Endometrial microvascular endothelial cells (primary cell): ENCODE data around the gene STARD3. TPM values are rescaled to one million over a fixed set of nuclear protein-coding genes. Genes with fewer than 3 reads are reported as not detected.
"Not testable (repeated sequence)": the region's sequence is repeated elsewhere in the genome, so short reads cannot be mapped to it uniquely, and the experiment has no call there.

ENCODE experiments used
- in situ Hi-C: cut with HindIII; loops from 2 replicates; pipeline ENCODE4 v1.10.0; 2017; ENCODE audit warnings: low sequenced_read_pairs, low pct_unique_long_range_greater_than_20kb; ENCODE audit errors: inconsistent ontology term
- total RNA-seq: library from RNA; depleted of rRNA; stranded (reverse); fragments of >200 nt; gene quantifications from one replicate; pipeline ENCODE4 v1.2.3, GENCODE V29; 2015; ENCODE audit errors: inconsistent ontology term

Gene STARD3
- total RNA-seq, 1 donor from 2014 or later = 52.8 TPM

DNA sequence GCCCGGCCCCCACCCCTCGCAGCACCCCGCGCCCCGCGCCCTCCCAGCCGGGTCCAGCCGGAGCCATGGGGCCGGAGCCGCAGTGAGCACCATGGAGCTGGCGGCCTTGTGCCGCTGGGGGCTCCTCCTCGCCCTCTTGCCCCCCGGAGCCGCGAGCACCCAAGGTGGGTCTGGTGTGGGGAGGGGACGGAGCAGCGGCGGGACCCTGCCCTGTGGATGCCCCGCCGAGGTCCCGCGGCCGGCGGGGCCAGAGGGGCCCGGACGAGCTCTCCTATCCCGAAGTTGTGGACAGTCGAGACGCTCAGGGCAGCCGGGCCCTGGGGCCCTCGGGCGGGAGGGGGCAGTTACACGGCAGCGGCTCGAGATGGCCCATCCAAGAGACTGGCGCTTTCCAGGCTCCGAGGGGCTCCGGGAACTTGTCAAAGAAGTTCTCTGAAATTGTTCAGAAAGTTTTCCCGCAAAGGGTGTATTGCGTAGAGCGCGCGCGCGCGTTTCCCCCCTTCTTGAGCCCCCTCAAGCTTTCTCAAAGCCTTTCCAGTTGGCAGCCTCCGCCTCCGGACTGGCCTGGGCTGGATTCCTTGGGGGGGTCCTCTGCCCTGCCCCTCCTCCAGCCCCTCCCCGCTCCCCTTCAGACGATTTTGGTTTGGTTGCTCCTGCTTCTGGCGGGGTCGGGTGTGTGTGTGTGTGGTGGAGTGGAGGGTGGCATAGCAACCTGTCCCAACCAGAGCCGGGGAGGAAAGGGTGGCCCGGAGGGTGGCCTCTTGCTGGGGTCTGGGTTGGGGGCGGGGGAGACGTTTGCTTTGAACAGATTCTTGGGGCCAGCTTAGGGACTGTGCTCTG, 63.4 kb downstream of the STARD3 start:
- in situ Hi-C loops = no loop called here

DNA sequence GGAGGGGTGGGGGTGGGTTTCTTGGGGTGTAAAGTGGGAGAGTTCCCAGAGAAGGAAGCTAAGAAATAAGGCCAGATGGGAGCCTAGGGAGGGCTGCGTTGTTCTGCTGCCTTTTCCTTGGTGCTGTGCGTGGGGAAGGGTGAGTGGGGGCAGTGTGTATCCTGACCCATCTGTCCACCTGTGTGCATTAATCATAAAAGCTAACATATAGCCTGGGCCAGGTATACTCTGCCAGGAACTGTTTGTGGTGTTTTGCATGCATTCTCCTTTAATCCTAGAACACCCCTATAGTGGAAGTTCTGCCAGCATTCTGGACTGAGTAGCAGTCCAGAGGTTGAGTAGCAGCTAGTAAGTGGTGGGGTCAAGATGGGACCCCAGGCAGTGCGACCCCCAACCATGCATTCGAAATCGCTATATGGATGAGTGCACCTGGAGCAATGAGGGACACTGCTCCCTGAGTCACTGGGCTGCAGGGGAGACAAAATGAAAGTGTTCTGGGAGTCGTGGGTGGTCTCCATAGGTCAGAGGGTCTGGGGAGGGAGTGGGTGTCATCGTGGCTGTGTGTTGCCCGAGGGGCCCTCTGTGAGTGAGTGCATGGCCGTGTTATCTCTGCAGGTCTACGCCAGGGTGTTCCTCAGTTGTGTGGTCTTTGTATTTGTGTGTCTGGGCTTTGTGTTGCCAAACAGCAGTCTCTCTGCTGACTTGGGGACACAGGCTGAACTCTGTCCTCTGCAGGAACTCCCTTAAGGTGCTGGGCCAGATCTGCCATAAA, 64.3 kb downstream of the STARD3 start:
- in situ Hi-C loops = no loop called here

DNA sequence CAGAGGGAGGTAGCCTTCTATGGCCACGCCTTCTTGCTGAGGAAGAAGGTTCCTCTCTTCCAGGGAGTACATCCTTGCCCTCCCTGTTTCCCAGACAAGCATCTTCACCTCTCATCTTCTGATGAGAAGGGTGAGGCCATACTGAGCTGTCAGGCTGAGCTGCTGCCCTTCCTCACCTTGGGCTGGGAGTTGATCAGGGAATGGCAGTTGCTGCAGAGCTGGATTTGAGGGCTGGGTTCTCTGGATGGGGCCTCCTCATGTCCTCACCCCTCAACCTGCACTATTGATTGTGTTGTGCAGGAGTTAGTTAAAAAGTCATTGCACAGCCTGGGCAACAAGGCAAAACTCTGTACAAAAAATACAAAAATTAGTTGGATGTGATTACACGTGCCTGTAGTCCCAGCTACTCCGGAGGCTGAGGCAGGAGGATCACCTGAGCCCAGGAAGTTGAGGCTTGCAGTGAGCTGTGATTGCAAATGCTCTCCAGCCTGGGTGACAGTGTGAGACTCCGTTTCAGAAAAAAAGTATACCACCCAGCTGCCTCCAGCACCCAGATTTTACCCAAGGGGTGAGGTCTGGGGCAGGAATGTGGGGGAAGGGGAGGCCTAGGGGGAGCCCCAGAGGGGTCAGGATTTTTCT, 65.0 kb downstream of the STARD3 start:
- in situ Hi-C loops = no loop called here

DNA sequence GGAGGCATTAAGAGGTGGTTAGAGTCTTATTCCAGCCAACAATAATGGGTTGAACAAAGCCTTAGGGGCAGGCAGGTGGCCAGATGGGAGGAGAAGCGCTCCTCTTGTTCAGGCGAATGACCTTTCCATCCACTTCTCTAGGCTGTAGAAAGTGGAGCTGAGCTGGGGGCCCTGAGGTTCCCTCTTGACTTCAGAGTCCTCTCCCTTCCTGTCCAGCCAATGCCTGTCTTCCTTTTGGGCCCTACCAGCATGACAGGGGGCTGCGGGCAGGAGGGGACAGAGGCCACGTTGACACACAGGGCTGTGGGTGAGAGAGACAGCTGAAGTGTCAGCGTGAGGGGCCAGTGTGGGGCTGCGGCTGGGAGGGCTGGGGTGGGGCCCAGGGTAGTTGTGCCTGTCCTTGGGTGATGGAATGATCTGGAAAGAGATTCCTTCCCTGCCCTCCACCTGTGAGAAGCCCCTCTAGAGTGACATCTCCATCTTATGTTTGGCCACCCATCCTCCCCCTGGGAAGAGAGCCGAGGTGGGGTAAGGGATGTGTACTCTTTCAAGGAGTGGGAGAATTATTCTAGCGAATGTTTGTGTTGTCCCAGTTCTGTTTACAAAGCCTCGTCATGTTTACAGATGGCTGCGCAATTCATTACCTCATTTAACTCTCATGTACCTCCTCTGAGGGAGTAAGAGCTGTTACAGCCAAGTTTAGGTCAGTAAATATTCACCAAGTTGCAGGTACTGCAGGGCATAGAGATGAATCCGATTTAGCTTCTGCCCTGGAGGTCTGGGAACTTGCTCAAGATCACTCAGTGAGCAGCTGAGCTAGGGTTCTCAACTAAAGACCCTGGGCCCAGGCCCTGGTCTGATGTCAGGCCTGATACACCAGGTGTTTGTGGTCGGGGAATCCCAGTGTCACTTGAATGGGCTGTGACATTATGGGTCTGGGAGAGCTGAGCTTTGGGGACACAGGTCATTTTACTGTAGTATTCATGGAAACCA, 66.3 kb downstream of the STARD3 start:
- in situ Hi-C loops = no loop called here

DNA sequence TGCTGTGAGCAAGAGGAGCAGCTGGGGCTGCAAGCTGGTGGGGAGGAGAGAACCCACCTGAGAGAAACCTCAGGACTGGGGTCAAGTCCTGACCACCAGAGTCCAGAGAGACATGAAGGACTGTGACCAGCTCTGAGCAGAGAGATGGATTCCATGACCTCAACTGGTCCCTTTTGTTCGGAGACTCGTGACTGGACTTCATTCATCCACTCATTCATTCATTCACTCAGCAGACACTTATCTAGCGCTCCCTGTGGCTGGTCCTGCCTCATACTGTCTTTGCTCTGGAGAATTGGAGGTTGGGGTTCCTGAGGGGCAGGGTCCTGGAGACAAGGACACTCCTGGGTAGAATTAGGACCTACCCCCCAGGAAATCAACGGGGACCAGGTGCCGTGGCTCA, 67.0 kb downstream of the STARD3 start:
- in situ Hi-C loops = no loop called here

DNA sequence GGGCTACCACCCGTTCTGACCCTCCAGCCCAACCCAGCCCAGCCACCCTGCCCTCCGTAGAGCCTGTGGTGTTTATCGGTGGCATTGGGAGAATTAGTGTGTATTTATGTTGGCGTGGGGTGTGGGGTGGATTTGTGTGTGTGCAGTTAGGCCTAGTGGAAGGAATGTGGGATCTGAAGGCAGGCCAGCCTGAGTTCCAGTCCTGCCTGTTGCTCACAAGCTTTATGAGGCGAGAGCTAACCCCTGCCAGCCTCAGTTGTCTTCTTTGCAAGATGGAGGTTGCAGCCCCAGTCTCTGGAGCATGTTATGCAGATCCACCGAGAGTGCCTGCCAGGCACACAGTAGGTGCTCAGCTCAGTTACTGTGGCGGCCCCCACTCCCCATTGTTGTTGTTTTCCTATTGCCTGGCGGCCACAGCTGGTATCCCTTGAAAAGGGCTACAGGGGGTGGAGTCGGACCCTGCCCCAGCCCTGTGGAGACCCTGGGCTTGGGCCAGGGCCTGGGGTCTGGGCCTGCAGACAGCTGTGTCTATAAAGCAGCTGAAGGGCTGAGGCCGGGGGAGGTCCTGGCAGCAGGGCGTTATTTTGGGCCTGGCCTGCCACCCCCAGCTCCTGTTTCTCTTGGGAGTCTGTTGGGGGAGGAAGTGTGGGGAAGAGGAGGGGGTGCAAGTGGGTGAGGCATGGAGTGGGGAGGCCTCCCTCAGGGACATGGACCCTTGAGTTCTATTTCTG, 68.0 kb downstream of the STARD3 start:
- in situ Hi-C loops = no loop called here

DNA sequence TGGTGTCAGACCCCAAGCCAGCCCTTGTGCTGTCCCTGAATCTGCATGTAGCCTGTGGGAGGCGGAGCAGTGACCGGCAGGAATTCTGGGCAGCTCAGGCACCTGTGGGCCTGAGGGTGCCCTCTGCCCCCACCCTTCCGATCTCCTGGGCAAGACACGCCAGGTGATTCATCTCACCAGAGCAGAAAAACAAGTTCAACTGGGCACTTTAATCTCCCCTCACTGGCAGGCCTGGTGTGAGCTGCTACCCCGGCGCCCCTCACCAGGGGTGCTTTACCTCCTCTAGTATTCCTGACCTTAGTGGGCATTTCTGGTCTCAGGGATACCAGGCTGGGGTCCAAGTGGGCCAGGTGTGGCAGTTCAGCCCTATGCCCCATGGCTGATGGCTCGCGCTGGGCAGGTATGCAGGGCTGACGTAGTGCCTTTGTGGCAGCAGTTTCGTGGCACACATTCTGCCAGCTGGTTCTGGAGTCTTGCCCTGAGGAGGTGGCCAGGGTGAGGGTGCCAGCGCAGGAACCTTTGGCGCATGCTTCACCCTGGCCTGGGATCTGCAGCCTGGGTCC, 68.9 kb downstream of the STARD3 start:
- in situ Hi-C loops = no loop called here

DNA sequence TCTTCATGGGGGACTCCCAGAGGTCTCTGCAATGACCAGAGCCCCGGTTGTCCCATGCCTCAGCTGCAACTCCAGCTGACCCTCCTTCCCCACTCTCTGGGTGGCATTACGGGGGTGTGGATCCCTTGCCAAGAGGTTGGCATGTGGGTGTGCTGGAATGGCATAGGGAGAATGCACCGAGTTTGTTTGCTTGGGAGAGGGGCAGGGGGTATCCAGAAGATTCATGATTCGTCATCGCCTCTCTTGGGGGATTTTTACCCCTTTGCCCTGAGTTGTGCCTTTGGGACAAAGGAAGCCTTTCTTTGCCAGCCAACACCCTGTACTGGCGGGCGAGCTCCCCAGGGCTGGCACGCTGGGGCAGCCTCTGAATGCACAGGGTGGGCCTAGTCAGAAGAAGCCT, 69.4 kb downstream of the STARD3 start:
- in situ Hi-C loops = no loop called here

DNA sequence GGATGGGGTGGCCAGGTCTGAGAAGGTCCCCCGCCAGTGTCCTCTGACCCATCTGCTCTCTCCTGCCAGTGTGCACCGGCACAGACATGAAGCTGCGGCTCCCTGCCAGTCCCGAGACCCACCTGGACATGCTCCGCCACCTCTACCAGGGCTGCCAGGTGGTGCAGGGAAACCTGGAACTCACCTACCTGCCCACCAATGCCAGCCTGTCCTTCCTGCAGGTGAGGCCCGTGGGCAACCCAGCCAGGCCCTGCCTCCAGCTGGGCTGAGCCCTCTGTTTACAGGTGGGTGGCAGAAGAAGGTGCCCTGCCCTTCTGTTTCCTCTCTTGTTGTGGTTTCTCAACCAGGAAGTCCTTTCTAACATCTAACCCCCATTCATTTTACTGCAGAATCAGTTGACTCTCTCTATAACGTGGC, 70.0 kb downstream of the STARD3 start:
- in situ Hi-C loops = no loop called here

DNA sequence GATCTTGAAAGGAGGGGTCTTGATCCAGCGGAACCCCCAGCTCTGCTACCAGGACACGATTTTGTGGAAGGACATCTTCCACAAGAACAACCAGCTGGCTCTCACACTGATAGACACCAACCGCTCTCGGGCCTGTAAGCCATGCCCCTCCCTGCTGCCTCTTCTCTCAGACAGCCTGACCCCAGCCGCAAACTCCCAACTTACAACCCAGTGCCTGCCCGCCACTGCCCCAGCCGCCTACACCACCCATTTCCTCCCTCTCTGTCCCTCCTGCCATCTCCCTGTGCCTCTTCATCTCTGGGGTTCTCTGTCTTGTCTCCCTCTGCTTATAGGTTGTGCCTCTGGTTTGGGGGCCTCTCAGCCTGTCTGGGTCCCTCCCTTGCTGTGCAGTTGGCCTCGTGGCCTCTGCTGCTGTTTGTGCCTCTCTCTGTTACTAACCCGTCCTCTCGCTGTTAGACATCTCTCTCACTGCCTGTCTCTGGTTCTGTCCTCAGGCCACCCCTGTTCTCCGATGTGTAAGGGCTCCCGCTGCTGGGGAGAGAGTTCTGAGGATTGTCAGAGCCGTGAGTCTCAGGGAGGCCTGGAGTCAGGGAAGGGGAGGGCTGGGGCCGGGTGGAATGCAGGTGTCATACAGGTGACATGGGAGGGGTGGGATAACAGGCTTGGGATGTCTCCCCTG, 72.5 kb downstream of the STARD3 start:
- in situ Hi-C loops = no loop called here

DNA sequence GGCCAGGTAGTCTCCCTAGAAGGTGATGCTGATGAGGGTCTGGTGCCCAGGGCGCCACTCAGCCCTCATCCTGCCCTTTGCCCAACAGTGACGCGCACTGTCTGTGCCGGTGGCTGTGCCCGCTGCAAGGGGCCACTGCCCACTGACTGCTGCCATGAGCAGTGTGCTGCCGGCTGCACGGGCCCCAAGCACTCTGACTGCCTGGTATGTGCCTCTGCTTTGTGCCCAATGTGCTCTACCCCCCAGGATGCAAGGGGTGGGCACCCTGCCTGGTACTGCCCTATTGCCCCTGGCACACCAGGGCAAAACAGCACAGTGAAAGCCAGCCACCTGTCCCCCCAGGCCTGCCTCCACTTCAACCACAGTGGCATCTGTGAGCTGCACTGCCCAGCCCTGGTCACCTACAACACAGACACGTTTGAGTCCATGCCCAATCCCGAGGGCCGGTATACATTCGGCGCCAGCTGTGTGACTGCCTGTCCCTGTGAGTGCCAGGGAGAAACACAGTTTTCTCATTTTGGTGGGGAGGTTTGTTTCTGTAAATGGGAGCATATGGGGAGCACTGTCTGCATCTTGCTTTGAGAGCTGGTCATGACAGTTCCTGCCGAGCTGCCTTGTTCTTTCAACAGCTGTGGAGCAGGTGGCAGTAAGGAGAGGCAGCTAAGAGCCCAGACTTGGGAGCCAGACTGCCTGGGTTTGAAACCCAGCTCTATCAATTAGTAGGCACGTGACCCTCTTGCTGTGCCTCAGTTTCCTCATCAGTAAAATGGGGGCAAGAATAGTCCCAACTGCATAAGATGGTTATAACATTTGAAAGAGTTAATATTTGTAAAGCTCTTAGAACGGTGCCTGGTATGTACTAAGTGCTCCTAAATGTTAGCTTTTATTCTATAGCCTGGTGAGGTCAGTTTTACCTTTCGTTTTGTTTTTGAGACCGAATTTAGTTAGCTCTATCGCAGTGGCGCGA, 73.3 kb downstream of the STARD3 start:
- in situ Hi-C loops = no loop called here

DNA sequence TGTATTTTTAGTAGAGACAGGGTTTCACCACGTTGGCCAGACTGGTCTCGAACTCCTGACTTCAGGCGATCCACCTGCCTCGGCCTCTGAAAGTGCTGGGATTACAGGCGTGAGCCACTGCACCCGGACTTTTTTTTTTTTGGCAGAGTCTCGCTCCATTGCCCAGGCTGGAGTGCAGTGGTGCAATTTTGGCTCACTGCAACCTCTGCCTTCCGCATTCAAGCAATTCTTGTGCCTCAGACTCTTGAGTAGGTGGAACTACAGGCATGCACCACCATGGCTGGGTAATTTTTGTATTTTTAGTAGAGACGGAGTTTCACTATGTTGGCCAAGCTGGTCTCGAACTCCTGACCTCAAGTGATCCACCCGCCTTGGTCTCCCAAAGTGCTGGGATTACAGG, 74.1 kb downstream of the STARD3 start:
- in situ Hi-C loops = not testable (repeated sequence)

DNA sequence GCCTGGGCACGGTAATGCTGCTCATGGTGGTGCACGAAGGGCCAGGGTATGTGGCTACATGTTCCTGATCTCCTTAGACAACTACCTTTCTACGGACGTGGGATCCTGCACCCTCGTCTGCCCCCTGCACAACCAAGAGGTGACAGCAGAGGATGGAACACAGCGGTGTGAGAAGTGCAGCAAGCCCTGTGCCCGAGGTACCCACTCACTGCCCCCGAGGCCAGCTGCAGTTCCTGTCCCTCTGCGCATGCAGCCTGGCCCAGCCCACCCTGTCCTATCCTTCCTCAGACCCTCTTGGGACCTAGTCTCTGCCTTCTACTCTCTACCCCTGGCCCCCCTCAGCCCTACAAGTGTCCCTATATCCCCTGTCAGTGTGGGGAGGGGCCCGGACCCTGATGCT, 74.9 kb downstream of the STARD3 start:
- in situ Hi-C loops = no loop called here
